HEK293 (cell line): ENCODE data around the gene C3AR1.

ENCODE experiments used
- ZNF549 ChIP-seq: fragments of 450-650 bp; IDR thresholded peaks from 2 replicates; pipeline ENCODE4 v1.5.1; 2018; ENCODE audit warnings: missing biosample characterization, missing genetic modification characterization, mild to moderate bottlenecking, inconsistent platforms, moderate library complexity
- ZNF768 ChIP-seq: fragments of 450-650 bp; formaldehyde crosslinking; IDR thresholded peaks from 2 replicates; pipeline ENCODE4 v1.5.1; 2018; ENCODE audit warnings: missing biosample characterization, mild to moderate bottlenecking, missing genetic modification characterization

- no peak for TF ChIP-seq ZNF768 (tag by site-specific recombination)
- TF ChIP-seq ZNF549 (tag by site-specific recombination): no peak
These were observed 29.8 kb downstream of the C3AR1 start for GRCh38 chr12:8036346-8036745.
